NT2/D1 (cell line): ENCODE data around the gene VAV3.

ENCODE experiments used
- DNase-seq: peaks from one replicate; pipeline ENCODE4 v3.0.0-alpha.2; 2011; ENCODE audit warnings: low read depth, low spot score
- H3K27me3 ChIP-seq: 2 replicates; pipeline ENCODE4 v1.6.0; 2011; ENCODE audit warnings: mild to moderate bottlenecking; ENCODE audit not compliant: insufficient read length, insufficient read depth
- H3K36me3 ChIP-seq: 2 replicates; pipeline ENCODE4 v1.6.1; 2011; ENCODE audit warnings: mild to moderate bottlenecking, low read length, mixed read lengths; ENCODE audit not compliant: insufficient read depth, insufficient read length
- H3K4me1 ChIP-seq: 2 replicates; pipeline ENCODE4 v1.5.1; 2011; ENCODE audit not compliant: insufficient read depth, insufficient read length
- H3K4me3 ChIP-seq: 2 replicates; pipeline ENCODE4 v1.5.1; 2011; ENCODE audit warnings: low read depth; ENCODE audit not compliant: insufficient read length
- H3K9ac ChIP-seq: 2 replicates; pipeline ENCODE4 v1.6.0; 2011; ENCODE audit warnings: low read depth; ENCODE audit not compliant: insufficient read length
- H3K9me3 ChIP-seq: 2 replicates; pipeline ENCODE4 v1.5.1; 2011; ENCODE audit warnings: mild to moderate bottlenecking, low read length; ENCODE audit not compliant: insufficient read depth
- SUZ12 ChIP-seq: IDR thresholded peaks from 2 replicates; pipeline ENCODE4 v1.6.1; 2011; ENCODE audit not compliant: insufficient read length, insufficient read depth; ENCODE audit errors: extremely low read depth
- YY1 ChIP-seq: IDR thresholded peaks from 2 replicates; pipeline ENCODE4 v1.6.1; 2011; ENCODE audit not compliant: insufficient read length, insufficient read depth
- ZNF274 ChIP-seq: IDR thresholded peaks from 2 replicates; pipeline ENCODE4 v1.6.1; 2011; ENCODE audit warnings: mild to moderate bottlenecking, low read depth, low read length

VAV3 gene

GRCh38 chr1:107820801-107821200, 144.2 kb downstream of the VAV3 start:
- no peak overlapping the region for H3K4me3 ChIP-seq
- H3K4me1 ChIP-seq: peaks cover 3% of the 10 kb centered on the region
- H3K27me3 ChIP-seq: no peaks in the 10 kb centered on the region
- TF ChIP-seq SUZ12: no peak
- no peak for TF ChIP-seq YY1
- TF ChIP-seq ZNF274: no peak
- H3K9ac ChIP-seq: no peak overlapping the region
- no peak for DNase-seq
- H3K36me3 ChIP-seq: no peaks in the 10 kb centered on the region
- H3K9me3 ChIP-seq: no peaks in the 10 kb centered on the region; the same call in 1 of the 2 replicates

DNA sequence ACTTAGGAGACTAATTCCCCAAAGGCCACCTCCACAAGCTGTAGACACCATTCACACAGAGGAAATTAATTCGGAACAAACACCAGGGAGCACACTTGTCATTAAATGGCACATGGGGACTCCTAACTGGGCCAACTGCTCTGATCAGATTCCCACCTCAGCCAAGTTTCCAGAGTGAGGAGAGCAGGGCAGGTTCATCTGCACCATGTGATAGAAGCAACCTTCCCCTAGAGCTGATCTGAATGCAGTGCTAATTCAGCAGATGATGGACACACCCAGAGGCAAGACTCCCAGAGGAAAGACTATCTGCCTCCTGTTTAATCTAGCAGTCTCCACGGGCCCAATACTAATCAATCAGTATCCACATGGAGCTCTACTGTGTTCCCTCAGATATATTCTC, 147.0 kb downstream of the VAV3 start:
- no peaks in the 10 kb centered on the region for H3K9me3 ChIP-seq
- H3K4me1 ChIP-seq: peaks cover 3% of the 10 kb centered on the region
- no peak overlapping the region for H3K9ac ChIP-seq
- TF ChIP-seq YY1 (no peak), ZNF274 (no peak), SUZ12 (no peak)
- no peaks in the 10 kb centered on the region for H3K36me3 ChIP-seq
- H3K4me3 ChIP-seq: no peak overlapping the region
- no peak for DNase-seq
- no peaks in the 10 kb centered on the region for H3K27me3 ChIP-seq

DNA sequence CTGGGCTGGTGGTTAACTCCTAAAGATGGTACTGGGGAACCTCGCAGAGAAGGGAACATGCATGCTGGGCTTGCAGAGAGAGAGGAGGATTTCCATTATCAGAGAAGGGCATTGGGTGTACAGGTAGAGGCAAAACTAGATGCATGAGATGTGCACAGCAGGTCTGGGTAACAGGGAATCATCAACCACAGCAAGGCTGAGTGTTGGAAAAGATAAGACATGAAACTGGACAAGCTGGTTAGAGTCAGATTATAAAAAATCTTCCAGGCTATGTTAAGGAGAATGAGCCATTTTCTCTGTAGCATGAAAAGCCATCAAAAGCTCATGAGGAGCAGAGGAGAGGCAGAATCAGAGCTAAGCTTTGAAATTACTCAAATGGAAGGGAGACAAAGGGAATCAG, 147.8 kb downstream of the VAV3 start:
- H3K9me3 ChIP-seq: no peaks in the 10 kb centered on the region
- no peak overlapping the region for H3K9ac ChIP-seq
- H3K4me3 ChIP-seq: no peak overlapping the region
- no peaks in the 10 kb centered on the region for H3K27me3 ChIP-seq
- peaks cover 3% of the 10 kb centered on the region for H3K4me1 ChIP-seq
- no peaks in the 10 kb centered on the region for H3K36me3 ChIP-seq
- no peak for DNase-seq
- TF ChIP-seq YY1: no peak
- no peak for TF ChIP-seq ZNF274
- no peak for TF ChIP-seq SUZ12

DNA sequence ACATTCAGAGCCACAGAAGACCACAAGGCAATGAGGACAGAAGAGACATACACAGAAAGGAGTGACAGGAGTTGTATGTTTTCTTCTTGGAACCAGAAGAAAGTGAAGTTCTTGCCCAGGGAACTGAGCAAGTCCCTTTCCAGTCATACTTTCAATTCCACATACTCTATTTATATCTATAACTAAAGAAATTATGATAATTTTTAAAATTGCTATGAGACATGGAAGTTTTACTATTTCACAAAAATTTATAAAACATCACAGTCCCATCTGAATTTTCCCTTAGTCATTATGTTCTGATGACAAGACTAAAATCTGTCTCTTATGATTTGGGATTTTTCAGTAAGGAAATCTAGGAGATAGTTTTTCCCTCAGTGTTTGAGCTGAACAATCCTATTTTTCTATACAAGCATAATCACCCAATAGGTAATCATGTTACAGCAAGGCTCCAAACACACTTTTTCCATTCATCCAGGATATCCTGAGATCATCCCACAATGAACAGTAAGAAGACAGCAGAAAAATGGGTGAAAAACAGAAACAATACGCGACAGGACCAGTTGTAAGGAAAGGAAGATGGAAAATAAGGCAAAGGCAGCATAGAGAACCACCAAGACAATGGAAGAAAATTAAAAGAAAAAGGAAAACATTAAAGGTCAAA, 154.6 kb downstream of the VAV3 start:
- no peaks in the 10 kb centered on the region for H3K27me3 ChIP-seq
- no peak overlapping the region for H3K9ac ChIP-seq
- no peaks in the 10 kb centered on the region for H3K36me3 ChIP-seq
- DNase-seq: no peak
- H3K4me1 ChIP-seq: peaks cover 2% of the 10 kb centered on the region
- no peak for TF ChIP-seq YY1
- no peaks in the 10 kb centered on the region for H3K9me3 ChIP-seq
- no peak overlapping the region for H3K4me3 ChIP-seq

GRCh38 chr1:107807855-107808254, 157.1 kb downstream of the VAV3 start:
- DNase-seq: no peak
- peaks cover 2% of the 10 kb centered on the region for H3K4me1 ChIP-seq
- H3K27me3 ChIP-seq: no peaks in the 10 kb centered on the region
- TF ChIP-seq YY1 (no peak), SUZ12 (no peak), ZNF274 (no peak)
- H3K36me3 ChIP-seq: no peaks in the 10 kb centered on the region
- no peak overlapping the region for H3K4me3 ChIP-seq
- H3K9ac ChIP-seq: no peak overlapping the region
- no peaks in the 10 kb centered on the region for H3K9me3 ChIP-seq

DNA sequence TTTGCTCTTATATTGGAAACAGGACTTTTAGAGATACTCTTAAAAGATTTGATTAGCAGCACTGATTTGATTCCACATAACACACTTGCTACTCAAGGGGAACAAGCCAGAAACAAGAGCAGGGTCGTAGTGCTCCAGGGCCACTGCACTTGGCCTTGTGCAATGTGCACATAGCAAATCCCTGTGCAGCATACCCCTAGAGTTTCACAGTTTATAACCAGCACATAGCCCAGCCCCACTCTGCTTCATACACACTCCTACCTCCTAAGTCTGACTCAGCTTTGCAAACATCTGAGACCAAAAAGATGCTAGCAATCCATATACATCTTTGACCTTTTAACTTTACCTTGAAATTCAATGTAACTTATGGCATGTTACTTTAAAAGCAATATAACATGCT, 157.6 kb downstream of the VAV3 start:
- Histone ChIP-seq H3K9me3 (no peaks in the 10 kb centered on the region), H3K4me1 (peaks cover 2% of the 10 kb centered on the region), H3K9ac (no peak overlapping the region), H3K27me3 (no peaks in the 10 kb centered on the region), H3K36me3 (no peaks in the 10 kb centered on the region), H3K4me3 (no peak overlapping the region)
- DNase-seq: no peak
- TF ChIP-seq YY1 (no peak), ZNF274 (no peak), SUZ12 (no peak)

- no peaks in the 10 kb centered on the region for H3K36me3 ChIP-seq
- no peaks in the 10 kb centered on the region for H3K27me3 ChIP-seq
- no peaks in the 10 kb centered on the region for H3K9me3 ChIP-seq
- DNase-seq: no peak
- no peak overlapping the region for H3K4me3 ChIP-seq
- H3K9ac ChIP-seq: no peak overlapping the region
- H3K4me1 ChIP-seq: peaks cover 2% of the 10 kb centered on the region
- TF ChIP-seq YY1: no peak
- no peak for TF ChIP-seq SUZ12
- TF ChIP-seq ZNF274: no peak
Measured at GRCh38 chr1:107806902-107807301, 158.1 kb downstream of the VAV3 start.
